Neural progenitor cell (in vitro differentiated cells): ENCODE data around the gene POU2AF2.

Source experiments
- CTCF ChIP-seq: fragments of 200-600 bp; sonication (generic); IDR thresholded peaks from 2 replicates; pipeline ENCODE4 v1.5.1; 2017; ENCODE audit warnings: antibody characterized with exemption, mild to moderate bottlenecking
- EZH2 ChIP-seq: fragments of 200-600 bp; sonication (generic); IDR thresholded peaks from 2 replicates; pipeline ENCODE4 v1.6.1; 2017; ENCODE audit warnings: antibody characterized with exemption, mild to moderate bottlenecking, moderate library complexity
- EZH2phosphoT487 ChIP-seq: fragments of 200-600 bp; sonication (generic); IDR thresholded peaks from 2 replicates; pipeline ENCODE4 v1.6.1; 2017; ENCODE audit warnings: antibody characterized with exemption

- TF ChIP-seq CTCF: no peak
- no peak for TF ChIP-seq EZH2
- TF ChIP-seq EZH2phosphoT487: no peak
Observed at GRCh38 chr11:111320728-111321568, 75.4 kb downstream of the POU2AF2 start.
